GM19455 (cell line): ENCODE measurements around the gene NKD2.

Experiments
- ATAC-seq: cut with Tn5 transposase; IDR thresholded peaks from one replicate; pipeline ENCODE4 v1.9.1; 2021; ENCODE audit not compliant: unreplicated experiment

Gene NKD2

DNA sequence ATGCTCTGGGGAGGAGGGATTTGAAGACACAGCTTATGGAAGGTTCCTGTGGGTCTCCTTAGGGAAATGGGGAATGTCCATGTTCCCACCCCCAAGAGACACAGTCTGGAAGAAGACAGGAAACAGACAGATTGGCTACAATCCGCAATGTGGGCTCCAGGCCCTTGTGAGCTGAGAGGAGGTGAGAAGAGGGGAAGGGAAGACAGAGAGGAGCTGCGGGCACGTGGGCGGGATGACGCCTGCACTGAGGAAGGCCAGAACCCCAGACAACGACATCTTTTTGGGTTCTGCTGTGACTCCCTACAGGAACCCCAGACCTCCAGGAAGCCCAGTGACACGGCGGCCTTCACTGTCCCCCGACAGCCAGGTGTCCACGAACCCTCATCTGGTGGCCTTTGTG lies 29.9 kb upstream of the NKD2 start:
- no peak for ATAC-seq

DNA sequence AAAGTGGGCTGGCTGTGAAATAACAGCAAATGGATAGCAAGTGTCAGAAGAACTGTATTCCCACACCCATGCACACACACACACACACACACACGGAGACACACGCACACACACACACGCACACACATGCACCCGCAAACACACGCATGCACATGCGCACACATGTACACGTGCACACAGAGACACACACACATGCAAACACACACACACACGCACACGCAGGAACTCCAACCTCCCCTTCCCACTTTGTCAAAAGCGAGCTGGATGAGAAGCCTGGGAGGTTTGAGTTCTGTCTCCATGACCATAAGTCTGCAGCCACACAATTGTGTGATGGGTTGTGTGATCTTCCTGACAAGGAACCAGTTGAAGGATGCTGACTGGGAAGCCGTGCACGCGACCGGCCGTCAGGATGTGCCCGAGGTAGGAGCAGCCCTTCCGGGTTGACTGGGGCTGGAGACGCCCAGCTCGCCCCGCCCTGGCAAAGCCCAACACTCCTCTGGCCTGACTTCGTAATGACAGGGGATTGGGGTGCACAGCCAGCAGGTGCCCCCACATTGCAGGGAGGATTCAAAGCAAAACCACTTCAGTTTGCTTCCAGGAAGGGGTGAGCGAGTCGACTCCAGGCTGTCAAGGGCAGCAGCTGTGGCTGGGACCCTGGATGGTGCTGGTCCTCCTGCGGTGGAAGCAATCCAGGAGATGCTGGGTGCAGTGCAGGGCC lies 29.3 kb upstream of the NKD2 start:
- no peak for ATAC-seq

DNA sequence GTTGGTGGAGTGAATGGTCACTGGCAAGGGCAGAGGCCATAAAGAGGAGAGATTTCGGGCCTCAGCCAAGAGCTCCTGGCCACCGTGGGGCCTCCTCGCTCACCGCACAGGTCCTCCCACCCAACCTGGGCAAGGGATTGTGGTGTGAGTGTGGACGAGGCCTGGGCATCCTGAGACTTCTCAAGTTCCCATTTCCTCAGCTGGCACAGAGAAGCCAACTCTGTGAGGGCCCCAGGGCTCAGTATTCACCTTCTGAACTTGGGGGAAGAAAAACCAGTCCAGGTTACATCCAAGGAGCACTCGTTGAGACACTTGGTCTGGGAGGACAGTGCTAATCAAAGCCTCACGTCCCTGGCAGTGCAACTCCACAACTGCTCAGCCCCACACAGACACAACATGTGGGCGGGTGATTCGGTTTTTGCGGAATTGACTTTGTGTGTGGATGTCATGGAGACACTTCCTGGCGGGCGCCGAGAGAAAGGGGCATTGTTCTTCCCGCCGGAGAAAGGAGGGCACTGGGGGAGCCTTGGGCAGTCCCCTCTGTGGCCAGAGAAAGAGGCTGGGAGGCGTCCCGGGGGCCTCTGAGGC lies 28.5 kb upstream of the NKD2 start:
- no peak for ATAC-seq

DNA sequence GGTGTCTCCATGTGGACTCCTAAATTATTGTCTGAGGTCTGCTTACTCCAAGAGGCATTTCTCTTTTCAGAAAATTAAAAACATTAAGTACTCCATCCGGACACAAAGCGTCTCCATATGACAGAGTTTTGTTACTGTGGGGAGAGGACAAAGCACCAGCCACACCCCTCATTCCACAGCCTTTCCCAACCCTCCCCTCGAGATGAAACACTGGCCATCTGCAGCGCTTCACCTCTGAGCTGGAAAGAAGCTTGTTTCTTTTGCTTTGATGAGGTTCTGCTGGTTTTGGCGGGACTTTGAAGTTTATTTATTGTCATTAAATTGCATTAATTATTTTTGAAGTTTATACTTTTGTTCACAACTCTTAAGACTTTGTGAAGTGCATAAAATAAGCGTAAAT lies 27.6 kb upstream of the NKD2 start:
- ATAC-seq = no peak

DNA sequence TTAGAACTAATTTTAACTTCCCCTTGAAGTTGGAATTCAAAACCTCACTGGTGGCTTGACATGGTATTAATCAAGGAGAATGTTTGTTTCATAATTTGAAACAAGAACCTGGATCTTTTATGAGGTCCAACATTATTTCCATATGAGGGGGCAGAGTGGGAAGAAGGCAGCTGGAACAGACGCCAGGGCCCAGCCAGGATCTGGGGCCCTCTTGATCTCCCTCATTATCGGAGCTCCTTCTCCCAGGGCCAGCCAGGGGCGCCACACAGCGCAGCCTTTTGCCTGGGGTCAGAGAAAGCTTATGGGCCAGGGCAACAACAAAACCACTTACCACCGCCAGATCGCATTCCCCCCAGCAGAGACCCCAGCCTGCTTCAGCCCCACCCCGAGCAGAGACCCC lies 27.1 kb upstream of the NKD2 start:
- ATAC-seq = no peak

DNA sequence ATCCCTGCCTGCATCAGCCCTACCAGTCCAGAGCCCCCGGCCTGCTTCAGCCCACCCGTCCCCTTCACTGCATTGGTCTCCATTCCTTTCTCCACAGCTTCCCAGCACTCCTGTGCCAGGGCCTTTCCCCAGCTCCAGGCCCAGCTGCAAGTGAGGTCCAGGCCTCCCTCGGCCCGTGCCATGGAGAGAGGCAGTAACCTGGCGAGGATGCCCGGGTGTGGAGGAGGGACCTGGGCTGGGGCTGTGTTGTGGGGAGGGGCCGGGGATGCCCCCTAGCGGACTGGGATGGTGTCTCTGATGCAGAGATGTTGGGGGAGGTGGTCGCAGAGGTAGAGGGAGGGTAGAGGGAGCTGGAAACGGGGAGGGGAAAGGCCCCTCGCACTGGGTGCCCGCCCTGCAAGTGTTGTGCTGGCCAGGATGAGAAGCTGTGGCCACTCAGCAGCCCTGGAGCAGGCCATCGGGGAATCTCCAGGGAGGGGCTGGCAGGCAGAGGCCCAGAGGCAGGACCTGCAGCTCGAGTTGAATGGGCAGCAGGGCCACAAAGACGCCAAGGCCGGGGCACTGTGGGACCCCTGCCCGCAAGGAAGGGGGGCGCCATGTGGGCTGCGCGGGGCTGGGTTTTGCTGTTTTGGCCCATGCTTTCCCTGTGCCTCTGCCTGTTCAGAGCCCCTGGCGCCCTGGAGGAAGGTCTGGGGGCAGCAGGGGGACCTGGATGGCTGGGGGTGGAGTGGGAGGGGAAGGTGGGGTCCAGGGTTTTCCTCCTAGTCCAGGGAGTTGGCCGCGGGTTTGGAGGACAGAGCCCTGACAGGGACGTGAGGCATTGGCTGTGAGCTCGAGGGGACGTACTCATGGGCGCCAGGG lies 26.0 kb upstream of the NKD2 start:
- ATAC-seq = no peak

DNA sequence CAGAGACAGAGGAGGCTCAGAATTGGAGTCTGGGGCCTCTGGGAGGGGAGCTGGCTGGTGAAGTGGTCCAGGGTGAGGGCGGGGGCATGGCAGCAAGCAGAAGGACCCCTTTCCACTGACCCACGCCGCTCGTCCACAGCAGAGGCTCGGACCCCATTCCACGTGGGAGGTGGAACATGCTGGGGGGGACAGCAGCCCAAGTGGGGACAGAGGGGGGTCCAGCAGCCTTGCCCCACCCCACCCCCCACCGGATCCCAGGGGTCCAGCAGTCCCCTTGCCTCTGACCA lies 25.4 kb upstream of the NKD2 start:
- no peak for ATAC-seq

DNA sequence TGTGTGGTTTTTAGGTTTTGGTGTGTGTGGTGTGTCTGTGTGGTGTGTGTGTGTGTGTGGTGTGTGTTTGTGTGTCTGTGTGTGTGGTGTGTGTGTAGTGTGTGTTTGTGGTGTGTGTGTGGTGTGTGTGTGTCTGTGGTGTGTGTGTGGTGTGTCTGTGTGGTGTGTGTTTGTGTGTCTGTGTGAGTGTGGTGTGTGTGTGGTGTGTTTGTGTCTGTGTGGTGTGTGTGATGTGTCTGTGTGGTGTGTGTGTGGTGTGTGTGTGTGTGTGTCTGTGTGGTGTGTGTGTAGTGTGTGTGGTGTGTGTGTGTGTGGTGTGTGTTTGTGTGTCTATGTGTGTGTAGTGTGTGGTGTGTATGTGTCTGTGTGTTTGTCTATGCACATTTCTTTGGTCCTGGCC lies 25.0 kb upstream of the NKD2 start:
- ATAC-seq = no peak

DNA sequence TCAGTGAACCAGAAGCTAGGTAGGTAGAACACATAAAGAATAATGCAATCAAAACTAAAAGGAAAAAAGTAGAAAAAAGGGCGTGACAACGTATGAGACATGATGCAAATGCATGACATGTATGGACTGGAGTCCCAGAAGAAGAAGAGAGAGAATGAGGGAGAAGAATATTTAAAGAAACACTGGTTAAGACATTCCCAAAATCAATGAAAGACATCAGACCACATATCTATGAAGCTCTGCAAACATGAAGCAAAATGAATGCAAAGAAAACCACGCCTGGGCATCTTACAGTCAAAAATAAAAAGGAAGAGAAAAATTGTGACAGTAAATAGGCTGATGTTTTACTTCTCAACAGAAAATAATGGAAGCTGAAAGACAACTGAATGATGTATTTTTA lies 23.8 kb upstream of the NKD2 start:
- ATAC-seq = no peak

DNA sequence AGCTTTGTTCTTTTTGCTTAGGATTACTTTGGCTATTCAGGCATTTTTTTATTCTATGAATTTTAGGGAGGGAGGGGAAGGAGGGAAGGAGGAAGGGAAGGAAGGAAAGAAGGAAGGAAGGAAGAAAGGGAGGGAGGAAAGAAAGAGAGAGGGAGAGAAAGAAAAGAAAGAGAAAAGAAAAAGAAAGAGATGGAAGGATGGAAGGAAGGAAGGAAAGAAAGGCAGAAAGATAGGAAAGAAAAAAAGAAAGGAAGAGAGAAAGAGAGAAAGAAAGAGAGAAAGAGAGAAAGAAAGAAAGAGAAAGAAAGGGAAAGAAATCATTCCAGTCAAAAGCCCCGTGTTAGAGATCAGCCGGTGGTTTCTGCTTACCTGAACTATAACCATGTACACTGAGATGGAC lies 20.8 kb upstream of the NKD2 start:
- no peak for ATAC-seq

DNA sequence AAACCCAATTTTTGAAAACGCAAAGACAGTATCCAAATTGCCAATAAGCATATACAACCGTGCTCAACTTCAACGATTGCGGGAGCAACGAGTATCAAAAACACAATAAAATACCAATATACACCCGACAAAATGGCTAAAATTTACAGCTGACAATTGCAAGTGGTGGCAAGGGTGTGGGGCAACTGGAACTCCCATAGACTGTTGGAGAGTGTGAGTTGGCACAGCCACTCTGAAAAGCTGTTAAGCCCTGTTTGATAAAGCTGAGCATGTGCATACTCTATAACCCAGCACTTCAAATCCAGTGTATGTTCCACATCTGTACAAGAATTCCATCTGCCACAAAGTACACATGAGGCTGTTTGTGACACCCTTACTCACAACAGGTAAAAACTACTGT lies 20.3 kb upstream of the NKD2 start:
- no peak for ATAC-seq

DNA sequence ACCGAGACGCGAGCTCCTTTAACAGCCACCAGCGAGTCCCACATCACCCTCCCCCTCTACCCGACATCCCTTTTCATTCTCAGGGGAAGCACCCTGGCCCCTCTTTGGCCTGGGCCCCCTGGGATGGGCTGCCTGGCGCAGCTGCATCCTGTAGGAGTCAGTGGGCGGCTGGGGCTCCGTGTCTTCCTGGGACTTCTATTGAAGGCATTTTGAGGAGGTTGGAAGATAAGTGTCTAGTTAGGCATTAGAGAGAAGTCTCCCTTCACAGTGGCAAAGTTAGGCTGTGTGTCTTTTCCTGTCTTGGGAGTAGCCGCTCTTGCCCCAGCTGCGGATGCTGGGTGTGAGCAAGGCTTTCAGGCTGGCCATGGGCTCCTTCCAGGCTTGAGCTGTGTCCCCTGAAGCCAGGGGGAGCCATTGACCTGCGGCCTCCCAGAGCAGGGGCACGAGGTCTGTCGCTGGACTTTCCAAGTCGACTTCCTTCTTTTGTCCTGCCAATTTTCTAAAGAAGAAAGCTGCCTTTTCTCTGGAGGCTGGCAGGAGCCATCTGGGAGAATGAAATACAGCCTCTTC lies 18.6 kb upstream of the NKD2 start:
- ATAC-seq = no peak

DNA sequence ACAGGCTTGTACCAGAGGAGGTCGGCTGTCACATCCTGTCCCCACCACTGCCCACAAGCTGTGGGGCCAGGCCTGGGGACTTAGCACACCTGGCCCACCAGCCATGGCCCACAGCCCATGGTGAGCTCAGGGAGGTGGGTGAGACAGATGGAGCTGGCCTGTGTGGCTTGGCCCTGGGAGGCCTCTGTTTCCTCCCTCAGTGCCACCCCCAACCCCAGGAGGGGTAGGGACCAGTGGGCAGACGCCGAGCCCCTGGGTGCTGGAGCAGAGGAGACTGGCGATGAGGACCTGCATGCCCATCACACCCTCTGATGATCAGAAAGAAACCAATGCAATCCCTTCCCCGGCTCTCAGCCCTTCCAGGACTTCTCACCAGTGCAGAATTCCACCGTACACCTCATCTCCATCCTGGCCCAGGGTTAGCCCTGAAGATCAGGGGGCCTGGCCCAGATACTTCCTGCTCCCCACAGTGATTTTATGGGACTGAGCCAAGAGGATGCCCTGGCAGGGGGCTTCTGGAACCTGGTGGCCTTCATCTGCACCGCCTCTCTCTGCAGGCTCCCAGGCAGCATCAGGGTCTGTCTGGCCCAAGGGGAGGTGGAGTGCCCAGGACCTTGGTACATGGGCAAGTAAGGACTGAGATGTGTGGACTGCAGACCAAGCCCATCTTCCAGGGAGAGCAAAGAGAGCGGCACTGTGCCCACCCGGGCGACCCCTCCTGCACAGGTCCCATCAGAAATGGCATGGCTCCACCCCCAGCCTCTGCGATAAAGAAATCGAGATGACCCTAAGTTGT lies 16.9 kb upstream of the NKD2 start:
- ATAC-seq = no peak

DNA sequence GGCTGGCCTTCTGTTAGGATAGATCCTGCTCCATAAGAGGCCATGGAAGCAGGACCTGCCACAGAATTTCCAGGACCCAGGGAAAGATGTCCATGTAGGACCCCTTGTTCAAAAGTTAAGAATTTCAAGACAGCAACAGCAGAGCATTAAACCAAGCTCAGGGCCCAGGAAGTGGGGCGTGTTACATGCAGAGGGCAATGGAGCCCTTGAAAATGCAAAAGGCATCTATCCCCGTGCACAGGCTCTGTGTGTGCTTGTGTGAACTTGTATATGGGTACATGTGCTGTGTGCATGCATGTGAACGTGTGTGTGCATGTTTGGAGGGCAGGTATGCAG lies 14.4 kb upstream of the NKD2 start:
- no peak for ATAC-seq

DNA sequence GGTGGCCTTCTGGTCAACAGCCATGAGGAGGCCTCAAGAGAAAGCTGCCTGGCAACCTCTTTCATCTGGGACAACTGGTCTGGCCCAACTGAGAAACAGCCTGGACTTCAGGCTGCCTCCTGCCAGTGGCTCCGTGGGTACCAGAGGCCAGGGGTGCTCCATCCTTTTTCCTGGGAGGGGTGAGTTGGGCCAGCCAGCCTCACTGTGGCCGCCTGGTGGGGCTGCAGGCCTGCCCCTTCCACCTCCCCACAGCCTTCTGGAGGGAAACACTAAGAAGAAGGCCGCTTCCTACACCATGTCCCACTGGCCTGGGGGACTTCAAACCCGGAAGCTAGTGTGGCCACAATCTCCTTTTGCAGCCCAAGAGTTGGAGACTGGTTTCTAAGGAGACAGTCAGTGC lies 13.8 kb upstream of the NKD2 start:
- ATAC-seq = no peak

DNA sequence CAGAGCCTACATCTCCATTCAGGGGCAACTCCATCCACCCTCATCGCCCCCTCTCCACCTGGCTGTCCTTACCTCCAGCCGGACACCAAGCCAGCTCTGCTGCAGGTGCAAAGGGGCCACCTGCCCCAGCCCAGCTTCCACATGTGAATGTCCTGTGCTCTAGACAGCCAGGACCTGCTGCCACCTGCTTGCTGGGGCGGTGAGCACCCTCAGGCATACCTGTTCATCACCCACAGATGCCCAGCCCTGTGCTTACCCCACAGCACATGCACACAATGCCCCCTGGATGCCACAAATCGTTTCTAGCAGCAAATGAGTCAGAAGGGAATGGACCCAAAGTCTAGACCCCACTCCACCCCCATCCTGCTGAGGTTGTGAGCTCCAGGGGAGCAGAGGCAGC lies 13.3 kb upstream of the NKD2 start:
- ATAC-seq = no peak

DNA sequence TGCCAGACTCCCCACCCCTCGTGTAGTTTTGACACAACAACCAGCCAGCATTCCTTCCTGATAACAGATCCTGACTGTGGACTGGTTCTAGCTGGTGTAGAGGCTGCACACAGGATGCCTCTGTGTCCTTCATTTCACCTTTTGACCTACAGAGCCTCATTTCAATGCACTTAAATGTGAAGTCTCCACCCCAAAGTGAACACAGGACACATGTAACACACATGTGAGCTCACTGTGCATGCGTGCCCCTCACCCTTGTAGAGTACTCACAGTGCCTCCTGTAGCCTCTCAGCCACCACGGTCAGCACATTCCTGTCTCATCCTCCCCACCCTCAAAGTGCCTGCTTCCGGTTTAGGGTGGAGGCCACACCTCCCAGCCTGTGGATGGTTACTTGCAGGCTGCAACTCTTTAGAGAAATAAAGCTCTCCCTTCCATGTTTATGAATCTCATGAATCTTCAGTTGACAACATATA lies 11.6 kb upstream of the NKD2 start:
- ATAC-seq = no peak

DNA sequence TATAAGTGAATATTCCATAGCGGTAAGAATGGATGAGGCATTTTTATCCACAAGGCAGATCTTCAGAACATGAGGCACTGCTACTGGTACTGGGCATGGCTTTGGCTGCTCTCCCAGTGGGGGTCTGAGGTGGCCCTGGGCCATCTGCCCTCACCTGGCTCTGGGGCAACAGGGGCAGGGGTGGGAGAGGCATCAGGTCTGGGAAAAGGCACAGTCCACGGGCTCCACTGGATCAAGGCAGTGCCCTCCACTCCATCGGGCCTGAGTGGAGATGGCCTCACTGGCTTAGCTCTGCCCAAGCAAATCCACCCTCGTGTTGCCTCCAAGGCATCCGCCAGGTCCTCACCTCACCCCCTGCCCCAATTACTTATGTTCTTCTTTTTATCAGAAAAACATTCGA lies 10.9 kb upstream of the NKD2 start:
- no peak for ATAC-seq

DNA sequence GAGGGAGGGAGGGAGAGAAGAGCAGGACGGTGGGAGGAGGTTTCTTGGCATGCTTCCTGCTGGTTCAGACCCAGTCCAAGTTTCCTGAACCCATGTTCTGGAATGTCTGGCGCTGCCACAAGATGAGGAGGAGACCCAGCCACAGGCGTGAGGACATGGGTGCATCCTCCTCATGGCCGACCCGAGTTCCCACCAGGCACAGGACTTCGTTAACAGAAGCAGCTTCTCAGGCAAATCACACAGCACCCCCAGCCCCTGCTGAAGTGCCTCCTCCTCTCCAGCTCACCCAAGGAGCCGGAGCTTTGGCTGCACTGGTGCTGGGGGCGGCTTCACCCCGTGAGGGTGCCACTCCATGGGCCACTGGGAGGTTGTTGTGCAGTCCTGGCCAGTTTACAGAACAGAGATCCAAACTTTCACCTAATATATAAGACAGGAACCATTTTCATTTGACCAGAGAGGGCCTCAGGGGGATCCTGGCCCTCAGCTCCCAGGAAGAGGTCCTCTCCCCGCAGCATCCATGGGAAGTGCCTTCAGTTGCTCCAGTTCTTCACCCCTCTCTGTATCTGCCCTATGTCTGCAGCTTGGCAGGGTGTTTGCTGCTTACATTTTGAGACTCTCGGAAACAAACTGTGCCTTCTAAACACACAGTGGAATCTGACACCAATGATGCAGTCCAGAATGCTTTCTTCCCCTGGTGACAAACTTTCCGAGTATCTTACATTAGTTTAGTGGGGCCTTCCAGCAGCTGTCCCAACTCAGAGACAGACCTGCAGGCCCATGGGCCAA lies 10.2 kb upstream of the NKD2 start:
- ATAC-seq = no peak

DNA sequence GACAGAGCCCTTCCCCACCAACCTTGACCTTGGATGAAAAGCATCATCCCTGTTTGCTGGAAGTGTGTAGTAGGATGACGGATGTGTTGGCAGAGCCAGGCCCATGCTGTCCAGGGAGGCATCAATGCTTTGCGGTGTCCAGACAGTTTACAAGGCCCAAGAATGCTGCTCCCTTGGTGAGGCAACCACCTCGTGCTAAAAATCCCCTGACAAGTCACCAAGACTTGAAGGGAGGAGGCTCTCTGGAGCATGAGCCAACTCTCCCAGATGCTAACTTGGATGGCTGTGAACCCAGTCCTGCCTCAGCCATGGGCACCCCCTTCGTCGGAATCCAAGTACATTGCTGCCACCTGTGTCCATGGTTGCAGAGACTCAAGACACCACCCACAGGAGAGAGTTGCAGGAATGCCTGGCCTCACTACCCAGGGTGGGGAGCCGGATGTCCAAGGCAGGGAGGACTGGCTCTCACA lies 9.5 kb upstream of the NKD2 start:
- ATAC-seq = no peak
